SK-N-SH treated with all-trans-retinoic acid at 6 μM for 48 hours (cell line): ENCODE measurements around the gene PARVG.

ENCODE experiments used
- ISL1 ChIP-seq: fragments of 250-450 bp; sonication (Bioruptor Pico); IDR thresholded peaks from 2 replicates; pipeline ENCODE4 v2.1.2; 2022; ENCODE audit warnings: mild to moderate bottlenecking, moderate library complexity
- PATZ1 ChIP-seq: fragments of 250-450 bp; sonication (Bioruptor Pico); IDR thresholded peaks from 2 replicates; pipeline ENCODE4 v1.8.0; 2020; ENCODE audit warnings: mild to moderate bottlenecking, moderate library complexity, borderline replicate concordance

- TF ChIP-seq ISL1 (CRISPR knock-in tag), result no peak
- TF ChIP-seq PATZ1, result no peak
Observed at GRCh38 chr22:44215287-44215686, 34.6 kb downstream of the PARVG start.
